ENCODE measurements around the gene HOMER2.
"Not testable (repeated sequence)": the region's sequence is repeated elsewhere in the genome, so short reads cannot be mapped to it uniquely, and the experiment has no call there.

Gene HOMER2

DNA sequence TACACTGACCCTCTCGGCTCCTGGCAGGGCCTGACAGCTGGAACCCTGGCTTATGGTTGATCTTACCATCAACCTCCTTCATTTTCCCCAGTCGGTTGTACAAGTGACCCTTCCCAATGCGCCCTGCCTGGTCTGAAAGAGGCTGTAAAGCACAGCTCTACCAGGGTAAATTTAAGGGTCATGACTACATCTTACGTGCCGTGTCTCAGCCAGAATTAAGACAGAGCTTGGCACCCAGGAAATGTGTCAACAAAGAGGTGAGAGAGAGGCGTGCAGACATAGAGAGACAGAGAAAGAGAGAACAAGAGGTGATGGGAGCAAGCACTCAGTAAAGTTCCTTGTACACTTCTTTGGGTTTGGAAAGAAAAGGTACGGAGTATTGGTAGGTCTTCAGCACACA lies 28.8 kb downstream of the HOMER2 start:
- DNase-seq, result no peak

DNA sequence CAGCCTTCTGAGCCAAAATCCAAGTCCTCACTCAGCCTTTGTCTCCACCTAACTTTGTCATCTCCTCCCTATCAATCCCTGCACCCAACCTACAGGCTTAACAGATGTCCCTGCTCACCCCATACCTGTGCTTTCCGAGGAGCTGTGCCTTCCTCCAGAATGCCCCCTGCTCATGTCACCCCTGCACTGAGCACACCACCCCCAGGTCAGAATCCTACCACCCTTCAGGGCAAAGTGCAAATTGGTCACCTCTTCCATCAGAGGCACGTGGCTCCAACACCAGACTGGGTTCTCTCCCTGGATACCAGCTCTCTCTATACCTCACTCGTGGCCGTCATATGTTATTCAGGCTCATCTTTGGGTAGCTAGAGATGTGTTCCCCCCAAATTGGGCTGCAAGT lies 29.8 kb downstream of the HOMER2 start:
- no peak for DNase-seq

DNA sequence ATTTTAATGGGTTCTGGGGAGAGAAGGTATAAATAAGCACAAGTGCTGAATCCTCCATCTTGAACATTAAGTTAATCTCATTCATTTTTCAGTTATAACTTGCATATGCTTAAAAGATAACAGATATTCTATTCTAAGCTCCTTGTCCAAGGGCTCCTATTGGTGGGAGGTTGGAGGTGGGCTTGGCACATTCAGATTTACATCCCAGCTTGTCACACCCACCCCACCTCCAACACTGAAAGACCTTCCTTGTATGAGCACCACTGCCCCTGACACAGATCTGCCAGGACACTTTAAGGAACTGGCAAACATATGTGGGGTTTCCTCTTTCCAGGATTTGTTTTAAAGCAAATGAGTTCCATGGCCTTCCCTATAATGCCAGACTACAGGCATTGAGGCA lies 30.6 kb downstream of the HOMER2 start:
- DNase-seq, result no peak

DNA sequence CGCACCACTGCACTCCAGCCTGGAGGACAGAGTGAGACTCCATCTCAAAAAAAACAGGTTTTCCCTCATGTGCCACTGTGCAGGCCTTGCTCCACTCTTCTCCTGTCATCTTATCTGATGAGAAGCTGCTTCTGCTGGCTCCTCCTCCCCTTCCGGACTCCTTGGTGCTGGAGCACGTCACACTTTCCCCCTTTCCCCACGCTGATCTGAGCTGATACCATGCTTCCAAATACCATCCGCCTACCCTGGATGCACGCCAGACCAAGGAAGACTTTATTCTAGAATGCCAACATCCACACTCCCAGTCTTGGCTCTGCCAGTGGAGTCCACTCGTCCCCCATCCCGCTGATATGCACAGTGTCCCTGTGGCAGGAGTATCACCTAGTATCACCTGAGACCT lies 31.3 kb downstream of the HOMER2 start:
- no peak for DNase-seq

DNA sequence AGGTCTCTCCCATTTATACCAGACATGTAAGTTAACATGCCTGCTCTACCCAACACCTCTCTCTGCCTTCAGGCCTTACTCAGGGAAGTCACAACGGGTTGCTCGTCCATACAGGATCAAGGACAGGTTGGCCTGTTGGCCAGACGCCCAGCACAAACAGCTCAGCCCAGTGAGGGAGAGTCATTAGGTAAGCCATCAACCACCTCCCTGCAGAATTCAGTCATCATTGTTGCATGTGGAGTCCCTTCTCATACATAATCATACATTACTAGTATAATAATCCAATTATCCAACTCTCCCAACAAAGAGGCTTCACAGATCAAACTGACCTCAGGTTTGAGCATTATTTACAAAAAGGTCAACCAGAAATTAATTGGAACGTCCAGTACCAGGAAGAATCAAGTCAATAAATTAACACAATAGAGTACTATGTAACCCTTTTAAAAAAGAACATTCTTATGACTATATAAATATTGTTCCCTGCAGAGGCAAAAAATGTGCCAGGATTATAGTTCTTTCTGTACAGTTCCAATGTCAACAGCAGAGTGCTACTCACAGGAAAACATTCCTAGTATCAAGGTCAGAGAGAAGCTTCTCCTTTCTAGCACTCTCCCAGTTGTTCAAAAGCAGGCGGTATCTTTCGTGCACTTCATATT lies 33.2 kb downstream of the HOMER2 start:
- no peak for DNase-seq

GRCh38 chr15:82918607-82919230 lies 33.8 kb downstream of the HOMER2 start:
- no peak for DNase-seq

GRCh38 chr15:82918162-82918561 lies 34.4 kb downstream of the HOMER2 start:
- no peak for DNase-seq

DNA sequence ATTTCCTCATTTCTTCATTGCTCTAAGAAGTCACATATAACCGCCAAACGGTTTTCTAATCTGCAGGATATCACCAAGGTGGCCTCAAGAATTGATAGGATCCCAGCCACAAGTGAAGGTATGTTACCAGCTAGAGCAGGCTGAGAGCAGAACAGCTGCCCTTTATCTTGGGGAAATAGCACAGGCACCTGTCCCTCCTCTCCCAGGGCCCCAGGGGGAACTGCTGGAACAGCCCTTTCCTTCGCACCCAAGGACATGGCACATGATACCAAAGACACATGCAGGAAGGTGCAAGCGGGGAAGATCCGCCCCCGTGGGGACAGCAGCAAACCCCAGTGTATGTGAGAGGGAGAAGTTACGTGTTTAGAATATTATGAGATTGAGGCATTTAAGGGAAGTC lies 35.3 kb downstream of the HOMER2 start:
- no peak for DNase-seq

DNA sequence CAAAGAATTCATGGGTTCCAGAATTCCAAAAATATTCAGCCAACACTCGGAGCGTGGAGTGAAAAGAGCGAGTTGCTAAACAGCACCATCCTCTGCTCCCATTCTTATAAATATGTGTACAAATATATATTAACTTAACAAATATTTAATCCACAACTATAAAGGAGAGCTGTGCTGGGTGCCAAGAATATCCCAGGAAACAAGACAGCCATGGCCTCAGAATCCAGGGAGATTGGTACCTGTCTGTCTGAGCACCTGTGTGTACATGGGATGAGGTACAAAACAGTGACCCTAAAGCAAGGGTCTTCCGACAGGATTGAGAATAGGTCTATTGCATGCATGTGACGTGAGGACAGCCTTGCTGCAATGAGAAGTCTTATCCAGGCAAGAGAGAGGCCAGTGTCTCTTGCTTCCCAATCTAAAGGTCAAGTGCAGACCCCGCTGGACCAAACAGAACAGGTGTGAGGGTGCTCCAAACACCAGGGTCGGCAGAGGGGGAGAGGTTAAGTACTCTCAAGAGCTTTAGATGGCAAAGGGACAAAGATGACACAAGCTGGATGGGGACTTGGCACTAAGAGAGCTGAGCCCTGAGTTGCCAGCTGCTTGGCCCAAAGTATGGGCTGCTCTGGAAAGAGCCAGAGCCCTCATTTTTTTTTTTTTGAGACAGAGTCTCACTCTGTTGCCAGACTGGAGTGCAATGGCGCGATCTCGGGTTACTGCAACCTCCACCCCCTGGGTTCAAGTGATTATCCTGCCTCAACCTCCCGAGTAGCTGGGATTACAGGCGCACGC lies 36.2 kb downstream of the HOMER2 start:
- DNase-seq, result no peak

- DNase-seq, result no peak
These were observed 38.1 kb downstream of the HOMER2 start for GRCh38 chr15:82914396-82914795.

GRCh38 chr15:82911458-82911857 lies 41.1 kb downstream of the HOMER2 start:
- DNase-seq, result no peak

DNA sequence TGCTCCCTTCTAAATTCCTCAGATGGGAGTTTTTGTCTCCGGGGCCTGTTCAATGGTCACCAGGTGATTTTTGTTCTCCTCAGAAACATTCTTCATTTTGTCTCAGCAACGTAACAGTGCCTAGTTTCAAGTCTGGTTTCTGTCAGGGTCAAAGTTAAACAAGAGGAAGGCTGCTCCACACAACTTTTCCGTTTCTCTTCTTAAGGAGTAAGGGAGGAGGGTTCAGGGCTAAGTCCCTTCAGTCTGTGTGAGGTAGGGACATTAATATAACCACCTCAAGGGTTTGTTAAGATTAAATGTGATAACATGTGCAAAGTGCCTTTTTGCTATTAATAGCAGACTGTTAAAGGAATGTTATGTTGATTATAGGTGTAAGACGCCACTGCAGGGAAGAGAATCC lies 41.8 kb downstream of the HOMER2 start:
- DNase-seq, result no peak

DNA sequence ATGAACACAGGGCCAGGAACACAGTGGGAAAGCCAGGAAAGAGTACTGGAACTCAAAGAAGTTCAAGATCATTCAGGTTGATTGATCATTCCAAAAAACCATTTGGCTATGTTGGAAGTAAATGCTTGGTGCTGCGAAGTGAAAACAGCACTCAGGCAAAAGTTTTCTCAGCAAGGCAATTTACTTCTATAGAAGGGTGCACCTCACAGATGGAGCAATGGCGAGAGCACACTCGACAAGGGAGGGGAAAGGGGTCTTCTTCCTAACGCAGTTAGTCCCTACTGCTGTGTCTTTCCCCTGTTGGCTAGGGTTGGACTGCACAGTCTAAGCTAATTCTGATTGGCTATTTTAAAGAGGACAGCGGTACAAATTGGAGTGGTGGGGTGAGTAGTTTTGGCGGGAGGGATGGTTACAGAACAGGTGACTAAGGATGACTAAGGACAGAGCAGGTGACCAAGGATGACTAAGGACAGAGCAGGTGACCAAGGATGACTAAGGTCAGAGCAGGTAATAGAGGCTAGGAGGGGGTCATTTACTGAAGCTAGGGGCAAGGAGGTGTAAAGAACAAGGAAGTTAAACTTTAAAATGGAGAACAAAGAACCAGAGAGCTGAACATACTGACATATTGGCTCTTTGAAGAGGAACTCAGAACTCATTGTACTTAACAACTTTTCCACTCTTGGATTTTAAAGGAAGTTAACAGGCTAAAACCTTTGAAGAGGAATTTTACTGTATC lies 43.3 kb downstream of the HOMER2 start:
- no peak for DNase-seq

GRCh38 chr15:82907350-82907749 lies 45.2 kb downstream of the HOMER2 start:
- DNase-seq, result no peak

- no peak for DNase-seq
These were observed 47.9 kb downstream of the HOMER2 start for GRCh38 chr15:82904574-82904973.

DNA sequence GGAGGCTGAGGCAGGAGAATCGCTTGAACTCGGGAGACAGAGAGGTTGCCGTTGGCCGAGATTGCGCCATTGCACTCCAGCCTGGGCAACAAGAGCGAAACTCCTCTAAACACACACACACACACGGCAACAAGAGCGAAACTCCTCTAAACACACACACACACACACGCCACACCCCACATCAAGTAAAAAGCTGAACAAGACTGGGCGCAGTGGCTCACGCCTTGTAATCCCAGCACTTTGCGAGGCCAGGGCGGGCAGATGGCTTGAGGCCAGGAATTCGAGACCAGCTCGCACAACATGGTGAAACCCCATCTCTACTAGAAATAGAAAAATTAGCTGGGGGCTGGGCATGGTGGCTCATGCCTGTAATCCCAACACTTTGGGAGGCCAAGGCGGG lies 49.0 kb downstream of the HOMER2 start:
- DNase-seq, result no peak

- no peak for DNase-seq
These were observed 51.3 kb downstream of the HOMER2 start for GRCh38 chr15:82901114-82901805.

DNA sequence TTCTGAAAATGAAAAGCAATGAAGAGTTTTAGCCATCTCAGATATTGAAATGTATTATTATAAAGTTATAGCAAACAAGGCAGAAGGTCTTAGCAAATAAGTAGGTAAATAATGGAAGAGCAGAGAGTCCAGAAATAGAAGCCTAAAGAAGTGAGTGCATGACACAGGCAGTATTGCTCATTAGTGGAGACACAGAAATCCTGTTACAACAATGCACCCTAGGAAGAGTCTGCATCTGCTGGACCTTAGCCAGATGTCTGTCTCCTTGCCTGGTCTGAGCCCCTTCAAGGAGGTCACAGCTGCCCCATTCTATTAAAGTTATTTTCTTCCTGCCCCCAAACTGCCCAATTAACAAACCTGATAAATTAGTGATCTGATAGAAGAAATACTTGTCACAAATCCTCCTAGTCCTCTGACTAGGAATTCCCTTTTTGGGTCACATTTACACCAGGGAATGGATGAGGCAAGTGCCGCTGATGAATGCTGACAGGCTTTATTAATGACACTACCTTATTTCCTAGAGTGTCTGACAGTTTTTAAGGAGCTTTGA lies 51.9 kb downstream of the HOMER2 start:
- no peak for DNase-seq

DNA sequence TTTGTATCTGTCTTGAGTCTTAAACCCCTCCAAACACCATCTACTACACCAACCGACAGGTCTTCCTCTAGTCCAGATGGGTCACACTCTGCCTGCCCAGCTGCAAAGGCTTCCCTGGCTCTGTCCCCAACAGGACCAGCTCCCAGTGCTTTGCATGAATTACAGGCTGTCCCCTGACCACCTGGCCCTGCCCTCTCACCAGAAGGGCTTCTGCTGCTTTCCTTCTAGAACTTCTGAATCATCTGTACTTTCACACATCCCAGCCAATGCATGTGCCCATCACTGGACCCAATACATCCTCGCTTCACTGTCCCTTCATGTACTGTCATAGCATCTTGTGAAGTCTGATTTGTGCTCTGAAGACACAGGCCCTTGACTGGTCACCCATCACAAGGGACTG lies 53.6 kb downstream of the HOMER2 start:
- DNase-seq, result no peak

- no peak for DNase-seq
These were observed 56.5 kb downstream of the HOMER2 start for GRCh38 chr15:82895983-82896382.

DNA sequence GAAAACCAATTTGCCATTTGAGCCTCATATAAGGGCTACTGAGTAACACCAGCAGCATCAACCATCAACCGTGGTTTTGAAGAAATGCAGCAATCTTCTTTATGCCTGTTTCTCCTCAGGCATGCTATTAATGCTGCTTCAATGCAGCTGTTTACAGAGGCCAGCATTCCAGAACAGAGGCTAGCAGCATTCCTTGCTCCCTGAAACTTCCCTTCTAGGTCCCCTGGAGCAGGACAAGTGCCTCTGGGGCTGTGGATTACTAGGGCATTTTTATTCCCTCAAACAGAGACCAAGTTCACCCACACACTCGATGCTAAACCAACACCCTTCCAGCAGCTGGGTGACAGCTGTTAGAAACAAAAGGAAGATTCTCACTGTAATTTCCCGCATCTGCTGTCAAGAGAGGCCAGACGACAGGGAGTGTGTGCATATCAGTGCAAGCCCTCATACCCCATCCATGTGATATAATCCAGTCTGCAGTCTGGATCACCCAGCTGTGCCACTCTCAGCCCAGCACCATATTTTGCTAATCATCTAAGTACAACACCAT lies 57.5 kb downstream of the HOMER2 start:
- DNase-seq, result no peak

- not testable (repeated sequence) for DNase-seq
These were observed 59.0 kb downstream of the HOMER2 start for GRCh38 chr15:82893473-82893872.
